Bronchial epithelial cell (primary cell): Measurements from ENCODE around the gene ASXL1. TPM values are rescaled to one million over a fixed set of nuclear protein-coding genes. Genes with fewer than 3 reads are reported as not detected.
"Not testable (repeated sequence)": the region's sequence is repeated elsewhere in the genome, so short reads cannot be mapped to it uniquely, and the experiment has no call there.

Experiments used
- DNase-seq: peaks from one replicate; pipeline ENCODE4 v3.0.0-alpha.2; 2010; ENCODE audit warnings: low read depth
- FAIRE-seq: peaks from 2 replicates; lab custom pipeline; 2011; peaks lifted over from hg19 to GRCh38; lab: Jason Lieb, UNC
- H3K27me3 ChIP-seq: 2 replicates; pipeline ENCODE4 v1.5.1; 2011; ENCODE audit warnings: low read length; ENCODE audit not compliant: control insufficient read depth, insufficient read depth
- H3K36me3 ChIP-seq: 2 replicates; pipeline ENCODE4 v1.5.1; 2011; ENCODE audit warnings: low read length; ENCODE audit not compliant: control insufficient read depth, insufficient read depth
- H3K4me3 ChIP-seq: 2 replicates; pipeline ENCODE4 v1.5.1; 2011; ENCODE audit warnings: mild to moderate bottlenecking, low read depth, low read length, control low read depth
- CTCF ChIP-seq: IDR thresholded peaks from 2 replicates; pipeline ENCODE4 v1.5.1; 2011; ENCODE audit warnings: mild to moderate bottlenecking, moderate library complexity, low read length, control low read depth, inconsistent platforms; ENCODE audit not compliant: insufficient read depth, severe bottlenecking
- total RNA-seq: library from RNA; depleted of rRNA; stranded (reverse); fragments of >200 nt; gene quantifications from 2 replicates; pipeline ENCODE4 v1.2.1, GENCODE V29; 2014

Gene ASXL1
- total RNA-seq, 1 donor from 2014 or later: 17.6 TPM

- FAIRE-seq: no peak
- no peak for DNase-seq
Observed at GRCh38 chr20:32339116-32339515, 19.0 kb upstream of the ASXL1 start.

GRCh38 chr20:32341053-32341452 lies 17.1 kb upstream of the ASXL1 start:
- peak; percentile 52 for DNase-seq
- not testable (repeated sequence) for FAIRE-seq, H3K4me3 ChIP-seq, H3K27me3 ChIP-seq, H3K36me3 ChIP-seq

More at GRCh38 chr20:32339116-32339515, 19.0 kb upstream of the ASXL1 start:
- Histone ChIP-seq H3K36me3 (no peaks in the 10 kb centered on the region), H3K4me3 (no peak overlapping the region), H3K27me3 (no peaks in the 10 kb centered on the region)
- TF ChIP-seq CTCF: no peak

- TF ChIP-seq CTCF: no peak
- no peak for FAIRE-seq
- peak; percentile 97 for DNase-seq
- Histone ChIP-seq H3K4me3 (no peak overlapping the region), H3K36me3 (no peaks in the 10 kb centered on the region), H3K27me3 (no peaks in the 10 kb centered on the region)
Observed at GRCh38 chr20:32343439-32343838, 14.7 kb upstream of the ASXL1 start.

GRCh38 chr20:32344835-32345506 lies 13.2 kb upstream of the ASXL1 start:
- DNase-seq (no peak), FAIRE-seq (no peak)
- no peak overlapping the region for H3K4me3 ChIP-seq
- no peak for TF ChIP-seq CTCF
- no peaks in the 10 kb centered on the region for H3K36me3 ChIP-seq
- no peaks in the 10 kb centered on the region for H3K27me3 ChIP-seq

- Histone ChIP-seq H3K36me3 (no peaks in the 10 kb centered on the region), H3K27me3 (no peaks in the 10 kb centered on the region), H3K4me3 (no peak overlapping the region)
- DNase-seq (no peak), FAIRE-seq (no peak)
- no peak for TF ChIP-seq CTCF
Observed at GRCh38 chr20:32348207-32348606, 9.9 kb upstream of the ASXL1 start.

GRCh38 chr20:32350421-32350820 lies 7.7 kb upstream of the ASXL1 start:
- no peaks in the 10 kb centered on the region for H3K27me3 ChIP-seq
- FAIRE-seq: no peak
- TF ChIP-seq CTCF: no peak

More at GRCh38 chr20:32350421-32350820, 7.7 kb upstream of the ASXL1 start:
- no peak for DNase-seq
- no peak overlapping the region for H3K4me3 ChIP-seq
- no peaks in the 10 kb centered on the region for H3K36me3 ChIP-seq
